ENCODE measurements around the gene TXNDC2.

GRCh38 chr18:9877655-9878014, 8.1 kb upstream of the TXNDC2 start:
- TF ChIP-seq CTCF (IDR thresholded peaks at IDR 0.05) (no peak), ZFX (IDR thresholded peaks at IDR 0.05; ENCODE audit: borderline replicate concordance) (no peak)
